HS-27A (cell line): ENCODE results near the gene TEX30.

Source experiments
- DNase-seq: peaks from one replicate; pipeline ENCODE4 v3.0.0-alpha.2; 2012; ENCODE audit warnings: low read depth, missing footprints

TEX30 gene

GRCh38 chr13:102779436-102780159, 6.0 kb upstream of the TEX30 start:
- no peak for DNase-seq

- DNase-seq = no peak
These were observed 4.2 kb upstream of the TEX30 start for GRCh38 chr13:102777736-102778135.

- DNase-seq = no peak
These were observed 2.7 kb upstream of the TEX30 start for GRCh38 chr13:102776271-102776670.

- DNase-seq = no peak
These were observed 1.3 kb upstream of the TEX30 start for GRCh38 chr13:102774591-102775520.

GRCh38 chr13:102774214-102774568, 605 bp upstream of the TEX30 start:
- DNase-seq = no peak

- DNase-seq = no peak
These were observed 1.6 kb downstream of the TEX30 start for GRCh38 chr13:102772042-102772425.

- no peak for DNase-seq
These were observed 2.1 kb downstream of the TEX30 start for GRCh38 chr13:102771298-102772041.

- no peak for DNase-seq
These were observed 3.2 kb downstream of the TEX30 start for GRCh38 chr13:102770435-102770834.

GRCh38 chr13:102769679-102770078, 3.9 kb downstream of the TEX30 start:
- DNase-seq = no peak

- no peak for DNase-seq
These were observed 4.7 kb downstream of the TEX30 start for GRCh38 chr13:102768909-102769308.

- DNase-seq = no peak
These were observed 9.8 kb downstream of the TEX30 start for GRCh38 chr13:102763741-102764140.

- no peak for DNase-seq
These were observed 12.5 kb downstream of the TEX30 start for GRCh38 chr13:102761071-102761470.

- no peak for DNase-seq
These were observed 14.7 kb downstream of the TEX30 start for GRCh38 chr13:102758842-102759241.

- DNase-seq = no peak
These were observed 16.6 kb downstream of the TEX30 start for GRCh38 chr13:102757006-102757405.

GRCh38 chr13:102751886-102752285, 21.7 kb downstream of the TEX30 start:
- DNase-seq = no peak

GRCh38 chr13:102742506-102742905, 31.1 kb downstream of the TEX30 start:
- no peak for DNase-seq

GRCh38 chr13:102742101-102742500, 31.5 kb downstream of the TEX30 start:
- DNase-seq = no peak

GRCh38 chr13:102729560-102730270, 43.9 kb downstream of the TEX30 start:
- no peak for DNase-seq

- no peak for DNase-seq
These were observed 47.2 kb downstream of the TEX30 start for GRCh38 chr13:102726430-102726829.

GRCh38 chr13:102724923-102725322, 48.7 kb downstream of the TEX30 start:
- no peak for DNase-seq

- DNase-seq = no peak
These were observed 51.8 kb downstream of the TEX30 start for GRCh38 chr13:102721800-102722231.

- no peak for DNase-seq
These were observed 54.8 kb downstream of the TEX30 start for GRCh38 chr13:102718746-102719145.
